GM18907 (cell line): ENCODE data around the gene FBLN2.
"Not testable (repeated sequence)": the region's sequence is repeated elsewhere in the genome, so short reads cannot be mapped to it uniquely, and the experiment has no call there.

ENCODE experiments used
- ATAC-seq: cut with Tn5 transposase; IDR thresholded peaks from one replicate; pipeline ENCODE4 v1.9.1; 2021; ENCODE audit warnings: mild to moderate bottlenecking, moderate library complexity; ENCODE audit not compliant: unreplicated experiment

Gene FBLN2

GRCh38 chr3:13548696-13549622 lies at the start of gene FBLN2:
Gene FBLN2 (plus strand): TSS chr3:13549125. CDS start chr3:13570356, 21,231 bp downstream.
- no peak for ATAC-seq

- ATAC-seq, result not testable (repeated sequence)
Measured at GRCh38 chr3:13499246-13499645, 49.7 kb upstream of the FBLN2 start.

DNA sequence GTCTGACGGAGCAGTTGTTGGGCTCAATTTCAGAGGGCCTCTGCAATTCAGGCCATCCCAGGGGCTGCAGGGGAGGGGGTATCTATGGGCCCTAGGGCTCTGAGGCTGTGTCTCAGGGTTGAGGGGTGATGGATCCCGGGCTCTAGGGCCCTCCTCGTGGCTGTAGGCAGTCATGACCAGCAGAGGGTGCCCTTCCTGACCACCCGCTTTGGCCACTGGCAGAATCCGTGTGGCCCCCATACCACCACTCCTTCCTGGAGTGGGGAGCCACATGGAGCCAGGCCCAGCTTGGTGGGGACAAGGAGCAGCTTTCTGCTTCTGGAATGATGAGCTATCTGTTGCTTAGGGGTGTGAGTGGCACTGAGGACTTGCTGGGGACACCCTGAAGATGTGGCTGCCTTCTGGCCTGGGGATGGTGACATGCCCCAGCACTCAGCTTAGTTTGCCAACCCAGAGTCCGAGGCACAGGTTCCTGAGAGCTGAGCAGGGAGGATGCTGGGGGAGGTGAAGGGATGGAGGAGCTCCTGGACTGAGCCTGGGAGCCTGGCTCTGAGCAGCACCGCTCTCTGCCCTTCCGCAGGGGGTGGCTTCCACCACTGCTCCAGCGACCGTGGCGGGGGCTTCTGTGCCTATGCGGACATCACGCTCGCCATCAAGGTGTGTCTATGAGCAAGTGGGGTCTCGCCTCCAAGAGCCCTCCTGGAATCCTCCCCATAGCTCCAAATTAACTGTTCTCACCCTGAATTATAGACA lies 48.6 kb upstream of the FBLN2 start:
- ATAC-seq, result no peak

DNA sequence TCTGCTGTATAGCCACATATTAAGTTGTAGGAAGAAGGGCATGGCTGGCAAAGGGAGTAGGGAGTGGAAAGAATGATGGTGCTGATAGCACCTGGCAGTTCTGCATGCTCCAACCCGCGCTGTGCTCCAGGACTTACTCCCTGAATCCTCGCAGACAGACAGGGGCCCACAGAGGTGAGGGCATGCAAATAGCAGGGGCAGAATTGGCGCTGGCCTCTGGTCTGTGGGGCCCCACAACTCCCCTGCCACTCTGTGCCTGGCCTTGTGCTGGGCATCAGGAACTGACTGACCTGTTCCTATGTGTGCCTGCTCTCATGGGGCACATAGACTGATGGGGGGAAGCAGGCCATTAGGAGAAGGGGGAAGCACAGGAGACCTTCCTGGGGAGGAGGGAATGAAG lies 47.9 kb upstream of the FBLN2 start:
- ATAC-seq, result no peak

GRCh38 chr3:13501521-13501920 lies 47.4 kb upstream of the FBLN2 start:
- ATAC-seq, result no peak

DNA sequence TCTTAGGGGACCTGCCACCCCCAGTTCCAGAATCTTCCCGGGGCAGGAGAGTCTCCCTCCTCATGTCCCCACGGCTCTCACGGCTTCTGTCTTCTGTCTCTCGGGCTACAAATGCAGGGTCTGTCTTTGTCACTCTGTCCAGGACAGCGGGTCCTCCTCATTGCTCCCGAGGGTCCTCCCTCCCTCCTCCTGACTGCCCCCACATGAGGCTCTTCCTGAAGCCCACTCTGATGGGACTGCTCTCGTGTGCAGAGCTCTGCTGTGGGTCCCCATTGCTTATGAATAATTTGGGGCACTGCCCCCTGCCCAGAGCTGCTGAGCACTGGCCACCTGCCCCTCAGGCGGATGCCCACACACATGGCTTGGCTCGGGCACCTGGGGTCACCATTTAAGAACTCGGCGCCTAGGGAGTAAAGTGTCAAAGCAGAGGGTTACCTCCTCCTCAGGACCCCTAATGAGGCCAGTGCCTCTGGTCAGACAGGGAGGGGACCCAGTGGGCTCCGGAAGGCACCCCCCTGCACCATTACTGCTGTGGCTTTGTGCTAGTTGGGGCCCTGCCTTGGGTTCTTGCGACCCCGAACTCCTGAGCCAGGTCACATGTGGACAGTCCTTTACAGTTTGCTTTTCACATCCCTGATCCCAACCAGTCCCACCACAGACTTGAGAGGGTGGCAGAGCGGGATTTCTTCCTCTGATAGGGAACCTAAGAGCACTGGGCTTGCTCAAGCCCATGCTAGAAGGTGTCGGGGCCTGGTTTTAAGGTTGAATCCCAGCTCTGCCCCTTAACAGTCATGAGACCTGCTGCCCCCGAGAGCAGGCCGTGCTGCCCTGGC lies 46.8 kb upstream of the FBLN2 start:
- ATAC-seq, result no peak

- ATAC-seq, result no peak
Measured at GRCh38 chr3:13502791-13503060, 46.2 kb upstream of the FBLN2 start.

- no peak for ATAC-seq
Measured at GRCh38 chr3:13504161-13504831, 44.6 kb upstream of the FBLN2 start.

- no peak for ATAC-seq
Measured at GRCh38 chr3:13505147-13506130, 43.5 kb upstream of the FBLN2 start.

GRCh38 chr3:13506239-13506638 lies 42.7 kb upstream of the FBLN2 start:
- no peak for ATAC-seq

GRCh38 chr3:13506680-13507079 lies 42.2 kb upstream of the FBLN2 start:
- no peak for ATAC-seq

- no peak for ATAC-seq
Measured at GRCh38 chr3:13507247-13507569, 41.7 kb upstream of the FBLN2 start.

GRCh38 chr3:13507570-13508339 lies 41.2 kb upstream of the FBLN2 start:
- no peak for ATAC-seq

DNA sequence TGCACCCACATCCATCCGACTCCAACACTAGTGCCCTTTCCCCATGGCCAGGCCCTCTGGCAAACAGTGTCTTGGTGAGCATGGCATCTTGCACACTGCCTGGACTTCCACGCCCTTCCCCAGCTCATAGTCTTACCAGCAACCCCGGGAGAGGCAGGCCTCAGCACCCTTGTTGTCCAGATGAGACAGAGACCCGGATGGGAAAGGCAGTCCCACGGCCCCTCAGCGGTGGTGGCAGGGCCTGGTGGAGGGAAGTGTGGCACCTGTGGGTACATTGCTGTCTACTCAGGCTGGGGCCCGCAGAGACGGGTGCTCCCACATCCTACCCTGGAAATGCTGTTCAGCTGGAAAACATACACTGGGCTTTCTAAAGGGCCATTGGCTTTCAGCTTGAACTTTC lies 40.4 kb upstream of the FBLN2 start:
- no peak for ATAC-seq

DNA sequence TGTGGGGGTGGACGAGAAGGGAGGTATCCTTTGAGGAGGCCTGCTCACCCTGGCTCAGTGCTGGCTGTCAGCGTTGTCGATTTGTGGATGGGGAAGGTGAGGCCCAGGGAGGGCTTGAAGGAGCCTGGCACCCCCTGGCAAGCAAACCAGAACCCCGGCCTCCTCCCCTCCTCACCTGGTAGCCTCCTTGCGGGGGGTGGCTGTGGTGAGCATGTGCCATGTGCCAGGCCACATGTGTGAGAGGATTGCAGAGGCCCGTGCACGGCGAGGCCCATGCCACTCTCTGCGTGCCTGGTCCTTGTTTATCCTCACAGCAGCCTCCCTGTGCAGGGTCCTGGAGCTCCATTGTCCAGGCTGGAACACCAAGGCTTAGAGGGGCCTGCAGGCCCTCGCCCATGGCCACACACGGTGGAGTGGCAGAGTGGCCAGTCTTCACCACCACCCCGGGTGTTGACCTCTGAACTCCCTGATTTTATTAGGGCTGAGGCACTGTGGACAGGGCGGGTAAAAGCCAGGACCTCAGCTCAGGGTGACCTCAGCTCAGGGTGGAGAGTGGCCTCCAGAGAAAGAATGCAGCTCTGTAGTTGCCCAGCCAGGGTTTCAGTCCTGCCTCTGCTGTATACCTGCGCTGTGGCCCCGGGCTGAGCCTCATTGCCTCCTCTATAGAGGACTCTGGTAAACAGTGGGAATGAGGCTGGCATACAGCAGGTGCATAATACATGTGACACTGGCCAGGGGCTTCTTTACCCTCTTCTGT lies 39.7 kb upstream of the FBLN2 start:
- ATAC-seq, result no peak

DNA sequence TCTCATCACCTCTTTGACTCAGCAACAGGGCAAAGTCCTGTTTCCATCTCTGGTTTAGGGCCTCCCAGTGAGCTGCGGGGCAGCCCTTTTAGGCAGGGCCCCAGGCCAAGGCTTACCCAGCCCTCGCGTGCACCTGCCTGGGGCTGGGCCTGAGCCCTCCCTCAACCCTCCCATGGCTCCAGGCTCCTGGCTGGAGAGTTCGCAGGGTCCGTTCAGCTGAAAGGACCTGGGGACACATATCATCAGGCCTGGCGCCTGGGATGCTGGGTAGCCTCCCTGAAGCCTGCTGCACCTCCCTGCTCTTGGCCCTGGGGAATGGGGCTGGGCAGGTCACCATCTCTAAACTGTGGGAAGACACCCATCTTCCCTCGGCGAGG lies 39.1 kb upstream of the FBLN2 start:
- no peak for ATAC-seq

DNA sequence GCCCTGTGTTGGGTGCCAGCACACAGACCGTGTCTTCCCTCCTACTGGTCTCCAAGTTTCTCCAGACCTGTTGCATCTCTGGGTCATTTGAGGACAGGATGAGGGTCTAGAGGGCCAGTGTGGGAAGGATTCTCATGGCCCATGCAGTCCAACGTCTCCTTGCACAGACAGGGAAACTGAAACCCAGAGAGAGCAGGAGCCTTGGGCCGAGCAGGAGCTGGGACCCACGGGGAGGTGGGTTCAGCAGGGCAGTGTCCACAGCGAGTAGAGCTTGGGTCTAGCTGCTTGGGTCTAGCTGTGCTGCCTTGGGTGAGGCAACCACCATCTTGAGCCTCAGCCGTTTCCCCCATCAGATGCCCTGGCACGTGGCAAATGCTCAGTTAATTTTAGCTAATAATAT lies 36.5 kb upstream of the FBLN2 start:
- ATAC-seq, result no peak
